GM19468 (cell line): ENCODE data around the gene DCUN1D4.

Experiments
- ATAC-seq: cut with Tn5 transposase; IDR thresholded peaks from one replicate; pipeline ENCODE4 v1.9.1; 2021; ENCODE audit warnings: mild to moderate bottlenecking, moderate library complexity, moderate number of reproducible peaks; ENCODE audit not compliant: unreplicated experiment; ENCODE audit errors: extremely low read depth

The DCUN1D4 gene

DNA sequence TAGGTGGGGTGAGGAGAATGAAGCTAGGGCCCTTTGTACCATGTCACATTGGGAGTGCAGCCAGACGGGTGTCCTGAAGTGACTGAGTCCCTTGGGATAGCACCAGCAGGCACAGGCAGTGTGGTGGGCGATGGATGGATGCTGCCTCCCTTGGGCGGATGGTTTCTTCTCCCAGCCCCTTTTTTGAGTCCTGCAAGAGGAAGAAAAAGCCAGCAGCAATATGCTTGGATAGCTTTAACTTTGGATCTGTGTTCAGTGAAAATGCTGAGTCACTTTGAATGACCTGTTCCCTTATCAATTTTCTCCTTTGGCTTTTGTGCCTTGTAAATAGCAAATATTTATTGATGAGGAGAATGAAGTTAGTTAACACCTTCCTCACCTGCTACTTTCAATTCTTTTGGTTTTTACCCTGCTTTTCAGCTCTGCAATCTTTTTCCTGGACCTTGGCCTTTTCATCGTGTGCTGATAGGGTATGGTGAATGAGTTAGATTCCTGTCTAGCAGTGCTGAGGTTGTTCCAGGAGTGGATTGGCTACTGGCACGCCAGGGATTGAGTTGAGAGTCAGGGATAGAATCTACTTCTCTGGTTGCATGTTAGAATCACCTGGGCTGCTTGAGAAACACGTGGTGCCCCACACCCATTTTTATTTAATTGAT, 10.2 kb downstream of the DCUN1D4 start:
- ATAC-seq: no peak

DNA sequence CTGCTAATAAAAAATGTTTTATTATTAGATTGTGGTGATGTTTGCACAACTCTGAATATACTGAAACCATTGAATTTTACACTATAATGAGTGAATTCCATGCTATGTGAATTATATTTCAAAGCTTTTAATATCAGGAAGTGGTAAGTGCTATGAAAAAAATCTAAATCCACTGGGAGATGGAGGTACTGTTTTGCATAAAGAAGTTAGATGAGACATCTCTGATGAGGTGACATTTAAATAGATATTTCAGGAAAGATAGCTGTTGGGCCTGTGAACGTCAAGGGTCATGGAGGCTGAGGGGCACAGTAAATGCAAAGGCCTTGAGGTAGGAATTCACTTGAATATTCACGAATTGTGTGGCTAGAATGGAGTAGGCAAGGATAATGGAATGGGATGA, 12.3 kb downstream of the DCUN1D4 start:
- ATAC-seq: no peak

DNA sequence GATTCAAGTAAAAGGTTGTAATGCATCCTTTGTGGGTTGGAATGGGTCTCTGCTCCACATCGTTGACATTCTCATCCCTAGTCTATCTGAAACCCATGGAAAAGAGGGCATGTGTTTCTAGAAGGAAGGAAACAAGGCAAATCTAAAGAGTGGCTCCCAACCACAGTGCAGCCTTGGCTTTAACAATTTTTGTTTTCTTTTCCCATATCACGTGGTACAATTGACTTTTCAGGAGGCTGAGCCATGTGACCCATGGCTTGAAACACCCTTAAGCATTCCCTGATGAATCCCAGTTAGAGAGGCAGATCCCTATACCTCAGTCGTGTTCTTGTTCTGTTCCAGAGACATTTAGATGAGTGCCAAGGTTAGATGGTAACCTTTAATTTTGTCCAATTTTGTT, 12.8 kb downstream of the DCUN1D4 start:
- ATAC-seq: no peak

DNA sequence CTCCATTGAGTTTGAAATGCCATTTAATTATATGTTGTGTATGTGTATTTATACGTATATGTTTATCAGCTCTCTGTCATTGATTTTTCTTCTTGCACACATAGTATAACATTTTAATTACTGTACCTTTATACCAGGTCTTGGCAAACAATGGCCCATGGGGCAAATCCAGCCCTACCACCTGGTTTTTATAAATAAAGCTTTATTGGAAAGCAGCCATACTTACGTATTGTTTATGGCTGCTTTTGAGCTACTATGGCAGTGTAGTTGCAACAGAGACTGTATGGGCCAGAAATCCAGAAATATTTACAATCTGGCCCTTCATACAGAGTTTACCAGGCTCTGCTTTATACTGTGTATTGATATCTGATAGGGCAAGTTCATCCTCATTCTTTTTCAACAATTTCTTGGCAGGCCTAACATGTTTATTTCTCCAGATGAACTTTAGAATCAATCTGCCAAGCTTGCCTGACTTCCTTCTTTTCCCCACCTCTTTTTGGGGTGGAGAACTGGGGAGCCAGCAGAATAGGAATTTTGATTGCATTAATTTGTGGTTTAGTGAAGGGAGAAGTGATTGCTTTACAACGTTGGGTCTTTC, 15.8 kb downstream of the DCUN1D4 start:
- ATAC-seq: no peak

DNA sequence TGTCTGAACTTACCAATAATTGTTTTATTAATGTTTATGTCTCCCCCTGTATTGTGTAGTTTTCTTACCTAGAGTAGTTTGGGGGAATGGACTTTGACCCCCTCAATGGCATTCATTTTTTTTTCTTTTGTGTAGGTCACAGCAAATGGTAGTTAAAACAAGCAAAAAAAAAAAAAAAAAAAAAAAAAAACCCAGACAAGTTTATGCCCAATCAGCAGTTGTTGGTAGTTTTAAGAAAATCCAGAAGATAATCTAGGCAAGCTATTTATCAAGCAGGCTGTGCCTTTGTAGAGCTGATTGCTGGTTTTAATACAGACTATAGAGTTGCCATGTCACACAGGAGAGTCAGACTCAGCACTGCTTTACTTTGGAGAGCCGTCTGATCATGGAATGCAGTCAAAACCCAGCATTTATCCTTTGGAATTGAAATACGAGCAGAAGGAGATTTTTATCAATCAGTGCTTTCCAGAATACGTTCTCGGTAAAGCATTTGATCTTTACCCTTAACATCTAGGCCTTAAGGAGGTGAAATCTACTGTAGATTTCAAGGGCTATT, 16.6 kb downstream of the DCUN1D4 start:
- ATAC-seq: no peak

DNA sequence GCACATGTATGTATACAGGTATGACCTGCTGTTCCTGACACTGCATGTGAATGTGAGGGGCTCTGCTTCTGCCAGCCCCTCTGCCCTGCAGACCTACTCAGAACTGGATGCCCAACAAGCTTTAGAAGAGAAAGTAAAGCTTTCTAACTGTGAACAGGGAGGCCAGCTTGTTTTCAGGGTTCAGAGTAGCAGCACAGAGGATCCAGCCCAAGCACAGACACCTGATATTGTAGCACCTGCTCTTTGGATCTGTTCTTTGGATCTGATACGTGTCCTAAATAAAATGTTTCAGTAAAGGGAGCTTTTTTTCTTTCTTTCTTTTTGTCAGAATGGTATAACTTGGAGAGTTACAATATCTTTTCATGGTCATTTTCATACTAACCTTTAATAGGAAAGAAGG, 19.2 kb downstream of the DCUN1D4 start:
- ATAC-seq: no peak

DNA sequence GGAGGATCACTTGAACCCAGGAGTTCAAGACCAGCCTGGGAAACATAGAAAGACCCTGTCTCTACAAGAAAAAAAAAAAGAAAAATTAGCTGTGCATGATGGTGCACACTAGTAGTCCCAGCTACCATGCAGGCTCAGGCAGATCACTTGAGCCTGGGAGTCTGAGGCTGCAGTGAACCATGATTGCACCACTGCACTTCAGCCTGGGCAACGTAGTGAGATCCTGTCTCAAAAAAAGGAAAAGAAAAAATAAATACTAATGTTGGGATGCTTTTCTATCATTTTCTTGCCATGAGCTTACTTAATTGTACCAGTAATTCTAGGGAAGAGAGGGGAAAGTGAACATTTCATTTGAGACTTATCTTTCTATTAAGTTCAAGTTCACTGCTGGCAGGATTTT, 19.8 kb downstream of the DCUN1D4 start:
- no peak for ATAC-seq

DNA sequence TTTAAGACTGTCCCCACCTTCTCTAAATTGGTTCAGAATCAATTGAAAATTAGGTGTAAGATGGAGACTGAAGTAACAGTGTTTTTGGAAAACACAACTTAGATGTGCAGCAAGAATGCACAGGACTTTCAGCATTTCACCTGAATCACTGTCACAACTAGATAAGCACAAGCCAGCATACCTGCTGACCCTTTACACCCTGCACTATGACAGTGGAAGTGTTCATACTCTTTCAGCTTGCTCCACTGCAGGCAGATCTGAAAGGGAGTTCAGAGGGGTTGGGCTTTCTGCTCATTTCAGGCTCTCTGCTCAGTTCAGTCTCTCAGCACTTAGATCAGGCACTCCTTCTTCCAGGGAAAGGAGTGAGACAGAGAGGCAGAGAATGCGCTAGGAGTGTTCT, 22.8 kb downstream of the DCUN1D4 start:
- no peak for ATAC-seq

DNA sequence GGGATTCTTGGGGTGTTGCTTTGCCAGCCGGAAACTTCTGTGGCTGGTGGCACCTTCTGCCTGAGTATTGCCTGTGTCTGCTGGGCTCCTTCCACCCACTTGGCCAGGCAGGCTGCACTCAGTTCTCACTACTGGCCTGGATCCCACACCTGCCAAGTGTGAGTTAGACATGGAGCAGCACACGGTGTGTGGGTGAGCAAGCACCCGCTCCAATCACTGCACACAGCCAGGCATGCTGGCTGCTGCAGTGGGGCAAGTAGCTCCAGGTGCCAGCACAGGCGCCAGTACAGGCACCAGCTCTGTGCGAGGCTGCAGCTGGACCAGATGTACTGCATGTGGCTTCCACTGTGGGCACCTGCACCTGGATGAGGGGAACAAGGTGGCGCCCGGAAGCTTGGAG, 23.9 kb downstream of the DCUN1D4 start:
- ATAC-seq: no peak

DNA sequence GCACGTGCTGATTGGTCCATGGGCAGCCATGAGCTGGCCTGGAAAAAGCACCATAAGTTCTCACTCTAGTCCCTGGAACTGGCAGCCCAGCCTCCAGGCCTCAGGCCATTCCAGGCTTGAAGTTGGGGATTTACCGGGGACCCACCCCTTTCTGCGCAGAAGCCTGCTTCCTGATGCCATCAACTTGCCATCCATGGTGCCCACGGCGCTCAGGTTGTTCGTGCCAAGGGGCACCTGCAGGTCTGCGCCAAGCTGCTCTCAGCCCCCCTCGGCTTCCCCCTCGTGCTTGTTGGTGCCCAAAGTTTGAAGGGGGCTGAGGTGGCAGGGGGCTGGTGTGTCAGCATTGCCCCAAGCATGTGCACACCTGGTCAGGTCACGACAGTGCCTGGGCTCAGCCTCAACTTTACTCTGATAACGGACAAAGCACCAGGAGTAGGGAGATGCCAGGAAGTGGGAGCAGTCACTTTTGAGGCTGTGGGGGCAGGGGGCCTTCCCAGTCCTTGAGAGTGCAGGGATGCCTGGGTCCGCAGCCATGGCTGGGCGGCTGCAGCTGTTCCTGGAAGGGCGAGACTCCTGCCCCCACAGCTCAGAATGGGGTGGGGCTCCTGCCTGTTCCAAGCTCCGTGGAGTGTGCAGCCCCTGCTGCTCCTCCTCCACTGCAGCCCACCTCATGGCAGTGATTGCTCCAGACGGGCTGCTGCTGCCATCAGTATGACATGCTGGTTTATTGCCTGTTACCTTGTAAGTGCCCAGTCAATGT, 24.9 kb downstream of the DCUN1D4 start:
- ATAC-seq: no peak

DNA sequence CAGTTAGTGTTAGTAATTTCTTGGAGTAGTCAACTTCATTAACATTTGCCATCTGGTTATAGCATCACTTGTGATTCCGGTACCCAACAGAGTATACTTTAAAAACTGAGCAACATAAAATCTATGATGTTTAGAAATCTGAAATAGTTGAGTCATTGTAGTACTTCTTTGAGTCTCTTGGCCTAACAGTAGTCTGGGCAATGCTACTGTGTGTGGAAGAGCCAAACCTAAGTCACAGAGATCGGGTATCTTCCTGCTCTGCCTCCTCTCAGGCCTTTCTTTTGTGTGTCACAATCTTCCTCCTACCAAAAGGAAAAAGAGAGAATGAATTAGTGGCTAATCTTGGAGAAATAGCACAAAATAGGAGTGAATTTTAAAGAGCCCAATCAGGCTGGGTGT, 25.5 kb downstream of the DCUN1D4 start:
- ATAC-seq: no peak

DNA sequence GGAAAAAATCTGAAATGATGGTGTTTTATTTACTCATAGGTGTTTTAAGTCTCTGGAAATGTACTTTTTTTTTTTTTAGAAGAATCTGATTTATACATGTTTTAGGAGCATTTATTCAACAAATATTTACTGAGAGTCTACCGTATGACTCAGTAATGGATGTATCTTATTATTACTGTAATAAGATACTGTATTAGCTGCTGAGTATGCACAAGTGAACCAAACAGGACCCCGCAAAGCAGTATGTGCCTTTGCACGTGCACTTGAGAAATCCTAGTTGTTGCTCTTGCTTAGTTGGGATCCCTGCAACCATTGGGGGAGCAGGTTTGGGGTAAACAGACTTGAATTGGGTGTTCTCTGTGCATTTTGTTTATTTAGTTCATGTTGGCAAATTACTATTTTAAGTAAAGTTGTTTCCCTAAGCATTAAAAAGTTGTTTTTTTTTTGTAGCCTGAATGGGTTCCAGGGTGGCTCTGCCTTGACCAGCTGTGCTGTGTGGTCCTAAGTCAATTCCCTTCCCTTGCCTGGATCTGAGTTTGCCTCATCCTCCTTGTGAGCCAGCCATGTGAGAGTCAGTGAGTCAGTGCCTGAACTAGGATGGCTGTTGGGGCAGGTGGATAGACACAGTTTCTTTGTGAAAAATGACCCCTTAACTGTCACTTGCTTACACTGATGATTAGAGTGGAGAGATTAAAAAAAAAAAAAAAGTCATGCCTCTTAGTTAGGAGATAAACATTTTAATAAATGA, 27.7 kb downstream of the DCUN1D4 start:
- no peak for ATAC-seq

DNA sequence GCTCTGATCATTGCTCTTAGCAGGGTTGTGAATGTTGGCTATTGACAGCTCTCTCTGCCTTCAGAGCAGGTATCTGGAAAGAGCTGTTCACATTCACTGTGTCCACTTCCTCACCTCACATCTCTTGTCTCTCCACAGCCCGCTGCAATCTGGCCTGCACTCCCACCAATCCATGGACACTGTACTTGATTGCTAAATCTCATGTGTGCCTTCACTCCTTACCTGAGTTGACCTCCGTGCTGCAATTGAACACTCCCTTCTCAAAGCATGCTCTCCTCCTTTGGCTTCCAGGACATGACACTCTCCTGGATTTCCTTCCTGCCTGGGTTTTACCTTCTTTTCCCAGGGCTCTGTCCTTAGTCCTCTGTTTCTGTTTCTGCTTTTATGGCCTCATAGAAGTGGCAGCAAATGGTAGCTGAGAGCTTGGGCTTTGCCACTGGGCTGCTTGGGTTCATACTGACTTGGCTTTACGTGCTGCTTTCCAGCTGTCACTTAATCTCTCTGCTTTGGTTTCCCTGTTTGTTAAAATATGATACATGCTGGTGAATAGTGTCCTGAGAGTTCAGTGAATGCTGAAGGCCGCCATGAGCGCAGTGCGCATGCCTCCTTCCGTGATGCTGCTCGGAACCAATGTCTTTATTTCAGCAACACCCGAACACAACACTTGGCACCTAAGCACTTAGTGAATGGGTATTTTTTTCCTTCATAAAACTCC, 29.5 kb downstream of the DCUN1D4 start:
- no peak for ATAC-seq

DNA sequence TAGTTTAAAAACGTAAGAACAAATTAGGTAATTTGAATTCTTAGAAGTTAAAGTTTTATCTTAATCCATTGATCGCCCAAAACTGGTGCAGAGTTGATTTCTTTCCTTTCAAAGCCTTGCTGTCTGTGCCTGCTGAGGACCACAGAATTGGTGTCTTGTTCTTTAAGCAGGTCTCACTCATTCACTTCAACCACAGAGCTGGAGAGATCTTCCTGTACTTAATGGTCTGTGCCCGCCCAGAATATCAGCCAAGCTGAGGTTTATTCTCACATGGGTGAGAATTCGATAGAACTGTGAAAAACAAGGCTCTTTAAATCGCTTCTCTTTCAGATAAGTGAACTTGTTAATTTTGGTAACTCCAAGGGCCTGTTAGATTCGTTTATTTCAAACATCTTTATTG, 31.6 kb downstream of the DCUN1D4 start:
- ATAC-seq: no peak

DNA sequence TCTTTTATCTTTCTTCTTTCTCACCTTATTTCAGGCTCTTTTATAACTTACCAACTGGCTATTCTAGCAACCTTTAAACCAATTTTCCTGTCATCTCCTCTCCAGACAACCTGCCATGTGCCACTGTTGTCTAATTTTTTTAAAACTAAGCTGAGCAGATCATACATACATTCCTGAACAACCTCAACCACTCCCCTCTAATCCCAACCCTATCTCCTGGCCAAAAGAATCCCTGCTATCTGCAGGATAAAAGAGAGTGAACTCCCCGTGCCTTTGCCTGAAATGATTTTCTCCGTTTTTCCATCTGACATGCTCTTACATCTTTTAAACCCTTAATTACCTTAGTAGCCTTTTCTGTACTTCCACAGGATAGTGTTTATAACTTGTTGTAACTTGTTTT, 35.5 kb downstream of the DCUN1D4 start:
- no peak for ATAC-seq

DNA sequence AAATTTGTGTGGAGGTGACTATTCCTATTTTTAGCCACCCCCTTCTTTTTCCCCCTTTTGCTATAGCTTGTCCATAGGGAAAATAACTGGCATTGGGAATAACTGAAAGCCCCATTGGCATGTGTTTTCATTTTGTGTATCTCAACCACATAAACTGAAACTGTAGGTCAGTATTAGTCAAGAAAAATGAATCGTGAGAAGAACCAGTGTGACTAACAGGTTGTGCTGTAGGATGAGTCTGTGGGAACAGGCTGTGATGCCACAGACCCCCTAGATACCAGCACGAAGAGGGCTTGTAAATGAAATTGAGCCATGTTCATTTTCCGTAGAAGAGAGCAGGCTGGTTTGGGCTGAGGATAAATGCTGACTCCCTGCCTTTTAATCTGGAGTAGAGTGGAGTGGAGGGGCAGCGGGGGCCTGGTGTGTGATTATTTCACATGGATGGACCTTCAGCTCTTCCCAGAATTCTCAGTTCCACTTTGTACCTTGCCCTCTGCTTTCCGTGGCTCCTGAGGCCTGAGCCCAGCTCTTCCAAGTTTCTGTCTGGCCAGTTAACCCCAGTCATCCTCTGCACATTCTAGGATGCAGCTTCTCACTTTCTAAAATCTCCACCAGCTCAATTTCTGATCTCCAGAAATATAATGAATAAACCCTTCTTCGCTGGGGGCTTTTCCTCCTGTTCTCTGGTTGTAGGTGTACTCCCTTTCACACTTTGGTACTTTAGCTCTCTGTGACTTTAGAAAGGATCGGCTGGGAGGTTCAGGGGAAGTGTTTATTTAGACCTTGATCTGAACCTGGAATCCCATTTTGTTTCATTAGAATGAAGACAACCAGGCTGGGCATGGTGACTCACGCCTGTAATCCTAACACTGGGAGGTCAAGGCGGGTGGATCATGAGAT, 37.3 kb downstream of the DCUN1D4 start:
- ATAC-seq: no peak

DNA sequence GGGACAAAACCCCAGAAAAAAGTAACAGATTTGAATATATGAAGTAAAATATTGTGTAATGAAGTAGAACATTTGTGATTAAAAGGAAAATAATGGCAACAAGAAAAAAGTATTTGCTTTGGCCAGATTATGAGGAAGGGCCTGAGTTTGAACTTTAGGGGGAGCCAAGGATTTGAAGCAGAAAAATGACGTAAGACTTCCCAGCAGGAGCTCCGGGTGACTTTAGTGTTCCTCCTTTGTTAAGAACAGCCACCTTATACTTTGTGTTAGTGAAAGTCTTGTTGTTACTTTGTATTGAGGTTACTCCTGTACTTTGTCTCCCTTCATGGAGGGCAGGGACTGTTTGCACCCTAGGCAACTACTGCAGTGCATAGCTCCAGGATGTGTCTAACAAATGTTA, 41.1 kb downstream of the DCUN1D4 start:
- no peak for ATAC-seq

DNA sequence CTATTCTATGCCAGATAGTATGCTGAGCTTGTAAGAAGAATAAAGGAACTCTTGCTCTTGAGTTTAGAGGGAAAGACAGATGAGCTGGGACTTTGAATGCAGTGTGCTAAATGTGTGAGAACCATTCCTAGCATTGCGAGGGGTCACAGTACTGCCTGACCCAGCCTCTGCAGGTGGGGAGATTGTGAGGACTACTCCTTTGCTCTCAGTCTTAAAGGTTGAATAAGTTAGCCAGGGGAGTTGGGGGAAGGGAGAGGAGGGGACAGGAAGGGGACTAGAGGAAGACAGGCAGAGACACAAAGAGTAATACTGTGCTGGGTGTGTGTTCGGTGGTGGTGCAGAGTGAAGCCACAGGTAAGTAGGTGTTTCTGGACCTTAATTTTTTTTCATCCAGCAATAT, 41.7 kb downstream of the DCUN1D4 start:
- no peak for ATAC-seq

DNA sequence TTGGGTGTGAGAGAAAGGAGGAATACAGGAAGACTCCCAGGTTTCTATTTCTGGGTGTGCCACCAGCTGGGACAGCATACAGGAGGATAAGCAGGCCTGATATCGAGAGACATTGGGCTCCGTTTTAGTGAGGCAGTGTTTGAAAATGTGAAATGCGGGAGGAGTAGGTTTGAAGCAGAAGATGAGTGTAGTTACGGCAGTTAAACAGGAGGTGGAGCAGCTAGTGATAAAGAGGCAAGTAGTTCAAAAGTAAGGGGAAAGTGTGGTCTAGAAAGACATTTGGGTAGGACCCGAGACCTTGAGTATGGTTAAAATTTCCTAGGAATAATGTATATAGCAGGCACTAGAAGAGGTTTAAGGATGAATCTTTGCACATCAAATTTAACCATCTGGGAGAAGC, 42.4 kb downstream of the DCUN1D4 start:
- no peak for ATAC-seq
